Fibroblast of the aortic adventitia (primary cell): ENCODE results near the gene IFNGR2. TPM values are rescaled to one million over a fixed set of nuclear protein-coding genes. Genes with fewer than 3 reads are reported as not detected.
A peak's percentile ranks its signal among the peaks of the same experiment; 100 is the strongest.

ENCODE experiments used
- DNase-seq: peaks from one replicate; pipeline ENCODE4 v3.0.0-alpha.2; 2010; ENCODE audit warnings: low read depth
- H3K4me3 ChIP-seq: 2 replicates; pipeline ENCODE4 v1.5.1; 2011; ENCODE audit warnings: low read depth, mild to moderate bottlenecking, control low read depth, low read length, moderate library complexity
- total RNA-seq: library from RNA; depleted of rRNA; stranded (reverse); fragments of >200 nt; gene quantifications from 2 replicates; pipeline ENCODE4 v1.2.3, GENCODE V29; 2012; ENCODE audit warnings: low replicate concordance
- TF ChIP-seq, protein P1 (sequence below): IDR thresholded peaks from 2 replicates; pipeline ENCODE4 v1.5.1; 2011; ENCODE audit warnings: mild to moderate bottlenecking, low read length, control low read depth, inconsistent platforms; ENCODE audit not compliant: insufficient read depth

IFNGR2 gene
- total RNA-seq, 1 donor: 64.2 TPM

DNA sequence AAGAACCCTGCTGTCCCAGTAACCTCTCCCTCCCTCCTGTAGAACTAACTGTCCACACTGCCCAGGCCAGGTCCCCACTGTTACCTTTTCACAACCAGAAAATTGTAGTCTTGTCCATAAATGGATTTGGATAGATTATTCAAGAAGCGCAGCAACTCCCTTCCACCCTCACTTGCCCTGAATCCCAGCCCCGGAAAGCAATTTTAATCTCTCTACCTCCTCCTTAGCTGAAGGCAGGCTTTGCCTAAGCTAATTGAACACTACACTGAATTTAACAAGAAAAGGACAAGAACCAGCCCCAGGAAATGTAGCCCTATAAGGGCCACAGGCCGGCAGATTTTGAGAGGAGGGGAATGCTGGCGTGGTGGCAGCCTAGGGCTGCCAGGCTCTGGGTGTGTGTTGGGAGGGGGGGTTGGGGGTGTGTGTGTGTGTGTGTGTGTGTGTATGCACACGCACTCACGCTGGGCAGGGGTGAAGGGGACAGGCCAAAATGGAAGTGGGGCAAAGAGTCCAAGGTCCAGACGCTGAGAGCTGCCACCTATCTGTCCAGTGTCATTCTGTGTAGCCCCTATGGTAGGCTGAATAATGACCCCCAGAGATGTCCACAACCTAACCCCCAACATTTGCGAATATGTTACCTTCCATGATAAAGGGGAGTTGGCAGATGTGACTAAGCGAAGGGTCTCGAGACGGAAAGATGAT is 10.8 kb upstream of the IFNGR2 start:
- TF ChIP-seq, protein P1, sequence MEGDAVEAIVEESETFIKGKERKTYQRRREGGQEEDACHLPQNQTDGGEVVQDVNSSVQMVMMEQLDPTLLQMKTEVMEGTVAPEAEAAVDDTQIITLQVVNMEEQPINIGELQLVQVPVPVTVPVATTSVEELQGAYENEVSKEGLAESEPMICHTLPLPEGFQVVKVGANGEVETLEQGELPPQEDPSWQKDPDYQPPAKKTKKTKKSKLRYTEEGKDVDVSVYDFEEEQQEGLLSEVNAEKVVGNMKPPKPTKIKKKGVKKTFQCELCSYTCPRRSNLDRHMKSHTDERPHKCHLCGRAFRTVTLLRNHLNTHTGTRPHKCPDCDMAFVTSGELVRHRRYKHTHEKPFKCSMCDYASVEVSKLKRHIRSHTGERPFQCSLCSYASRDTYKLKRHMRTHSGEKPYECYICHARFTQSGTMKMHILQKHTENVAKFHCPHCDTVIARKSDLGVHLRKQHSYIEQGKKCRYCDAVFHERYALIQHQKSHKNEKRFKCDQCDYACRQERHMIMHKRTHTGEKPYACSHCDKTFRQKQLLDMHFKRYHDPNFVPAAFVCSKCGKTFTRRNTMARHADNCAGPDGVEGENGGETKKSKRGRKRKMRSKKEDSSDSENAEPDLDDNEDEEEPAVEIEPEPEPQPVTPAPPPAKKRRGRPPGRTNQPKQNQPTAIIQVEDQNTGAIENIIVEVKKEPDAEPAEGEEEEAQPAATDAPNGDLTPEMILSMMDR: no peak
- H3K4me3 ChIP-seq: no peak overlapping the region
- no peak for DNase-seq

DNA sequence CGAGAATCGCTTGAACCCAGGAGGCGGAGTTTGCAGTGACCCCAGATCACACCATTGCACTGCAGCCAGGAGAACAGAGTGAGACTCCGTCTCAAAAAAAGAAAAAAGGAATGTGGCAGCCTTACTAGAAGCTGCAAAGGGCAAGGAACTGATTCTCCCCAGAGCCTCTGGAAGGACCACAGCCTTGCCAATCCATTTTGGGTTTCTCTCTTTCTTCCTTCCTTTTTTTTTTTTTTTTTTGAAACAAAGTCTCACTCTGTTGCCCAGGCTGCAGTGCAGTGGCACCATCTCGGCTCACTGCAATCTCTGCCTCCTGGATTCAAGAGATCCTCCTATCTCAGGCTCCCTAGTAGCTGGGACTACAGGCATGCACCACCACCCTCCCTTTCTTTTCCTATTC is 9.9 kb upstream of the IFNGR2 start:
- no peak overlapping the region for H3K4me3 ChIP-seq
- TF ChIP-seq, protein P1: no peak
- DNase-seq: no peak

DNA sequence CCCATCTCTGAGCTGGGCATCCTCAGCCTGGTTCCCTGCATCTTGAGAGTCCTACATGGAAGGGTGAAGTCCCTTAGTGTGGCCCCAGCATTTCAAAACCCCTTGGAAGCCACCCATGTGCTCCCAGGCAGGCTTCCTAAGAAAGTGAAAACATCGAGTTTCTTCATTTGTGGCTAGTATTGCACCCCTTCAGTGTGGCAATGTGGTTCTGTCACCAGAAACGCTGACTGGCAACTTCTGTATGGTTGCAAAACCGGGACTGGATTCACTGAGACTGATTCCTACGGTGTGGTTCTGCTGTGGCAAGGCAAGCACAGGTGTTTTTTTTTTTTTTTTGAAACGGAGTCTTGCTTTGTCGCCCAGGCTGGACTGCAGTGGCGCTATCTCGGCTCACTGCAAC is 9.0 kb upstream of the IFNGR2 start:
- no peak overlapping the region for H3K4me3 ChIP-seq
- DNase-seq: no peak
- TF ChIP-seq, protein P1: no peak

DNA sequence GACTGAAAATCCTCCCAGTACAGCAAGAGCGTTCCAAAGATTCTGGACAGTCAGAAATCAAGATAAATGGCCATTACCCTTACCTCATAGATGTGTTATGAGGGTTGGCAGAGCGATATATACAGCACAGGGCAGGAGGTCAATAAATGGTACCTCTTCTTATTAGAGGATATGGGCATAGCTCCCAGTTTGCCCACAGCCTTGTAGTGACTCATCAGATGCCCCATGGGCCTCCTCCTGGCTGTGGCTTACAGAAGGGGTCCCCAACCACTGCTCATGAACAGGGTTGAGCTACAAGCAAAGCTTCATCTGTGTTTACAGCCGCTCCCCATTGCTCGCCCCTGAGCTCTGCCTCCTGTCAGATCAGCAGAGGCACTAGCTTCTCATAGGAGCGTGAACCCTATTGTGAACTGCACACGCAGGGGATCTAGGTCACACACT is 7.3 kb upstream of the IFNGR2 start:
- TF ChIP-seq, protein P1: no peak
- no peak overlapping the region for H3K4me3 ChIP-seq
- peak; percentile 62 for DNase-seq

DNA sequence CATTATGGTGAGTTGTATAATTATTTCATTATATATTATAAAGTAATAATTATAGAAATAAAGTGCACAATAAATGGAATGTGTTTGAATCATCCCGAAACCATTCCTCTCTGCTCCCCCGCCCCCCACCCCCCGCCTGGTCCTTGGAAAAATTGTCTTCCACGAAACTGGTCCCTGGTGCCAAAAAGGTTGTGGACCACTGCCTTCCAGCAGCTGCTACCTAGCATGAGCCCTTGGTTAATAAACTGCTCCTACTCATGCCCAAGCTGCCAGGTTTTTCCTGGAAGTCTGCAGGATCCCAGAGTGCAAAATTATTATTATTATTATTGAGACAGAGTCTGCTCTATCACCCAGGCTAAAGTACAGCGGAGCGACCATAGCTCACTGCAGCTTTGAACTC is 6.8 kb upstream of the IFNGR2 start:
- no peak for DNase-seq
- TF ChIP-seq, protein P1: no peak
- H3K4me3 ChIP-seq: no peak overlapping the region

DNA sequence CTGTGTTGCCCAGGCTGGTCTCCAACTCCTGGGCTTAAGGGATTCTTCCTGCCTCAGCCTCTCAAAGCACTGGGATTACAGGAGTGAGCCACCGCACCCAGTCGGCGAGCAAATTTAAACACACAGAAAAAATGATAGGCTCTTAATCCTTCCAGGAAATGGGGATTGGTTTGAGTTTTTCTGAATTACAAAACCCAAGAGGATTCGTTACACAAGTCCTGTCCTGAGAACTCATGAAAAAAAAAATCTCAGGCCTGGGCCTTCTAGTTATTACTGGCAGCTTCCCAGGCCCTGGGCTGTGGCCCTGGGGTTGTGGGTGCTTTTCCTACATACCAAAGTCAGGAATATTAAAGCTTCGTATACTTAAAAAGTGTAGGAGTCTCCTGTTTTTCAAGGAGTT is 6.3 kb upstream of the IFNGR2 start:
- peak; percentile 85 for DNase-seq
- TF ChIP-seq, protein P1: no peak
- no peak overlapping the region for H3K4me3 ChIP-seq

DNA sequence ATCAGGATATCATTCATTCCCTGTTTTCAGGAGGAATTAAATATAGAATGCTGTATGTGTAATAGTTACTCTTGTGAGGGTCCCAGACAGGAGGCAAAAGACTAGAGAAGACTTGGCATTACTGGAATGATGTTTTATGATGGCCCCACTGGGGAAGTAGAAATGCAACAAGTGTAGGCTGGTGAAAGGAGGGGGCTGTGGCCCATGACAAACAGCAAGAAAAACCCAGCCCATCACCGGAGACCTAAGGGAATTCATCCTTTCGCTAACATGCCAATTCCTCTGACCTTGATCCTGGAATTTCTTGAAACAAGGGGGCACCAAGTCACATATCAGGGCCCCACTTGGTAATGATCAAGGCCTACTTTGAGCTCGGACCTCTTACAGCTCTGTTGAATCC is 5.5 kb upstream of the IFNGR2 start:
- H3K4me3 ChIP-seq: no peak overlapping the region
- no peak for DNase-seq

More for the DNA sequence above, 5.5 kb upstream of the IFNGR2 start:
- TF ChIP-seq, protein P1: no peak
